Ascending aorta (tissue), 2 donors: ENCODE data around the gene ZNF232. TPM values are rescaled to one million over a fixed set of nuclear protein-coding genes. Genes with fewer than 3 reads are reported as not detected.

ENCODE experiments used
- DNase-seq, 2 donors: peaks; one replicate each; pipeline ENCODE4 v3.0.0-alpha.2; 2019; ENCODE audit warnings: low spot score in 2 of 2
- H3K27ac ChIP-seq, 2 donors: fragments of 200-600 bp; sonication (generic); one replicate each; pipeline ENCODE4 v1.5.1; 2016 to 2017; ENCODE audit warnings: mild to moderate bottlenecking in 1 of 2
- H3K27me3 ChIP-seq: fragments of 200-600 bp; sonication (generic); one replicate; pipeline ENCODE4 v1.5.1; 2017
- H3K36me3 ChIP-seq, 2 donors: fragments of 200-600 bp; sonication (generic); one replicate each; pipeline ENCODE4 v1.5.1; 2016
- H3K4me1 ChIP-seq, 2 donors: fragments of 200-600 bp; sonication (generic); one replicate each; pipeline ENCODE4 v1.5.1; 2016 to 2017; ENCODE audit warnings: mild to moderate bottlenecking in 1 of 2
- H3K4me3 ChIP-seq, 2 donors: fragments of 200-600 bp; sonication (generic); one replicate each; pipeline ENCODE4 v1.5.1; 2016 to 2017; ENCODE audit warnings: mild to moderate bottlenecking in 1 of 2
- H3K9me3 ChIP-seq, 2 donors: fragments of 200-600 bp; sonication (generic); one replicate each; pipeline ENCODE4 v1.5.1; 2016
- intact Hi-C: fragments of 100-400 bp; cut with DNase I; formaldehyde crosslinking; loops from one replicate; pipeline ENCODE4 v1.15.1; 2023
- total RNA-seq: library from RNA; depleted of rRNA; stranded (reverse); fragments of >200 nt; gene quantifications from one replicate; pipeline ENCODE4 v1.1.0, GENCODE V29; 2016
- TF ChIP-seq, protein P1 (sequence below), 3 experiments: fragments of 200-600 bp in 2 of 3; fragments of 450-650 bp in 1 of 3; sonication (generic) in 2 of 3; IDR thresholded peaks; one replicate each; pipeline ENCODE4 v1.5.1; 2016 to 2019; ENCODE audit warnings: antibody characterized with exemption in 3 of 3, mild to moderate bottlenecking in 1 of 3, moderate library complexity in 1 of 3

Gene ZNF232
- total RNA-seq, 1 donor from 2014 or later, result 2.3 TPM

DNA sequence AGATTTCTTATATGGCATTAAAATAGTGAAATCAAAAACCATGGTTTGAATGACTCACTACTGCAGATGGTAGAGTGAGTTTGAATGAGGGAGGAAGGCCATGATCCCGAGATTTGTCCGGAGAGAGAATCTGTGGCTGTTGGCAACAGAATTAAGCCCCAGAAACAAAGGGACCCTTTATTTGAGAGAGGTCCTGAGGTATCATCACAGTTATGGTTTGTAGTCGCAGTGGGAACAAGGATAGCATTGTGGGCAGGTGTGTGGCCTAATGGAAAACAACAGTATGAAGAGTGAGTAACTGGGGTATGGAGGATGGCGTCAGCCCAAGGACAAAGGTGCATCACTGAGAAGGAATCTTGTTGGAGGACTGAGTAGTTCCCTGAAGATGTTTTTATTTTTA is 42.0 kb downstream of the ZNF232 start:
- TF ChIP-seq, protein P1, sequence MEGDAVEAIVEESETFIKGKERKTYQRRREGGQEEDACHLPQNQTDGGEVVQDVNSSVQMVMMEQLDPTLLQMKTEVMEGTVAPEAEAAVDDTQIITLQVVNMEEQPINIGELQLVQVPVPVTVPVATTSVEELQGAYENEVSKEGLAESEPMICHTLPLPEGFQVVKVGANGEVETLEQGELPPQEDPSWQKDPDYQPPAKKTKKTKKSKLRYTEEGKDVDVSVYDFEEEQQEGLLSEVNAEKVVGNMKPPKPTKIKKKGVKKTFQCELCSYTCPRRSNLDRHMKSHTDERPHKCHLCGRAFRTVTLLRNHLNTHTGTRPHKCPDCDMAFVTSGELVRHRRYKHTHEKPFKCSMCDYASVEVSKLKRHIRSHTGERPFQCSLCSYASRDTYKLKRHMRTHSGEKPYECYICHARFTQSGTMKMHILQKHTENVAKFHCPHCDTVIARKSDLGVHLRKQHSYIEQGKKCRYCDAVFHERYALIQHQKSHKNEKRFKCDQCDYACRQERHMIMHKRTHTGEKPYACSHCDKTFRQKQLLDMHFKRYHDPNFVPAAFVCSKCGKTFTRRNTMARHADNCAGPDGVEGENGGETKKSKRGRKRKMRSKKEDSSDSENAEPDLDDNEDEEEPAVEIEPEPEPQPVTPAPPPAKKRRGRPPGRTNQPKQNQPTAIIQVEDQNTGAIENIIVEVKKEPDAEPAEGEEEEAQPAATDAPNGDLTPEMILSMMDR (IDR thresholded peaks at IDR 0.05), result no peak
- H3K4me1 ChIP-seq, result no peaks in the 10 kb centered on the region
- no peak for DNase-seq
- no peaks in the 10 kb centered on the region for H3K36me3 ChIP-seq
- intact Hi-C loops, result no loop called here
- no peak overlapping the region for H3K27ac ChIP-seq
- H3K9me3 ChIP-seq, result no peaks in the 10 kb centered on the region
- H3K27me3 ChIP-seq, result no peaks in the 10 kb centered on the region
- no peak overlapping the region for H3K4me3 ChIP-seq

DNA sequence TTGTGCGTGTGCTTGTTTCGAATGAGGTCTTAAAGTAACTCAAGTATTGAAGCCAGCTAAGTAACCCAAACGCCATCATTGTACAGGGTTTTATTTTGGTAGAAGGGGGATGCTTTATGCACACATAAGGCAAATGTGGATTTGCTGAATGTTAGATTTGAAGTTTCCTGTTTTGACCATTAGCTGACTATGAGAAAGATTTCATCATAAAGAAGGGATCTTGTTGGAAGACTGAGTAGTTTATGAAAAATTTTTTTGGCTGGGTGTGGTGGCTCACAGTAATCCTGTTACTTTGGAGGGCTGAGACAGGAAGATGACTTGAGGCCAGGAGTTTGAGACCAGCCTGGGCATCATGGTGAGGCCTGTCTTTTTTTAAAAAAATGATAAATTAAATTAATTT is 43.4 kb downstream of the ZNF232 start:
- Histone ChIP-seq H3K36me3 (no peaks in the 10 kb centered on the region), H3K27ac (no peak overlapping the region), H3K4me3 (no peak overlapping the region), H3K9me3 (no peaks in the 10 kb centered on the region), H3K4me1 (no peaks in the 10 kb centered on the region), H3K27me3 (no peaks in the 10 kb centered on the region)
- intact Hi-C loops, result no loop called here
- DNase-seq, result no peak
- TF ChIP-seq, protein P1 (IDR thresholded peaks at IDR 0.05), result no peak

DNA sequence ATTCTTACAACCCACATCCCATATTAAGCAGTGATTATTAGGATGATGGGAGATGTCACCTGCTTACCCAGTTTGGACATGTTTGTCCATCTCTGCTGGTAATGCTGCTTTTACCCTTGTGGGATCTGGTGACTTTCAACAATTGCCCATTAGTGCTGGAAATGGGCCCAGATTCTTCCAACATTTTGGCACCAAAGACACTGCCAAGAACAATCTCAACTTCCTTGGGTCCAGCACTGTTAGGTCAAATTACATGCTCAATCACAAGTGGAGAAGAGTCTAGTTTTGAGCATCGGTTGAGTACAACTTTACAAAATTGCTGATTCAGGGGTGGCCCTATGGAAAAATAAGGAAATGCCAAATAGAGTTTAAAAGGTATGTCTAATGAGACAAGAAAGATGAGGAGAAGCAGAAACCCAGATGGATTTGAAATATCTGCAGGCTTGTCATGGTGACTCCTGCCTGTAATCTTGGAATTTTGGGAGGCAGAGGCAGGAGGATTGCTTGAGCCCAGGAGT is 46.4 kb downstream of the ZNF232 start:
- DNase-seq, result no peak
- H3K4me3 ChIP-seq, result no peak overlapping the region
- H3K36me3 ChIP-seq, result no peaks in the 10 kb centered on the region
- no peak overlapping the region for H3K27ac ChIP-seq
- H3K9me3 ChIP-seq, result no peaks in the 10 kb centered on the region
- TF ChIP-seq, protein P1 (IDR thresholded peaks at IDR 0.05), result no peak
- H3K4me1 ChIP-seq, result no peaks in the 10 kb centered on the region
- intact Hi-C loops, result no loop called here
- H3K27me3 ChIP-seq, result no peaks in the 10 kb centered on the region

Other genes with a start within 250 kb of the ZNF232 start
- gene C17orf107, start 212.3 kb downstream of the ZNF232 start, total RNA-seq, result not detected
- not detected for gene CHRNE, start 208.8 kb downstream of the ZNF232 start, total RNA-seq
- gene GP1BA, start 179.6 kb downstream of the ZNF232 start, total RNA-seq, result not detected
- gene SLC25A11, start 171.8 kb downstream of the ZNF232 start, total RNA-seq, result 56.2 TPM
- 164 TPM for gene RNF167, start 171.6 kb downstream of the ZNF232 start, total RNA-seq
- 1,046 TPM for gene PFN1, start 163.3 kb downstream of the ZNF232 start, total RNA-seq
- gene ENO3, start 160.8 kb downstream of the ZNF232 start, total RNA-seq, result not detected
- 4.9 TPM for gene SPAG7, start 144.1 kb downstream of the ZNF232 start, total RNA-seq
- 72.1 TPM for gene CAMTA2, start 124.2 kb downstream of the ZNF232 start, total RNA-seq
- not detected for gene INCA1, start 114.4 kb downstream of the ZNF232 start, total RNA-seq
- gene KIF1C, start 113.9 kb downstream of the ZNF232 start, total RNA-seq, result 94.0 TPM
- not detected for gene SLC52A1, start 76.5 kb downstream of the ZNF232 start, total RNA-seq
- gene ZFP3, start 33.4 kb downstream of the ZNF232 start, total RNA-seq, result 0.21 TPM
- gene USP6, start 4.2 kb upstream of the ZNF232 start, total RNA-seq, result 0.11 TPM
- 0.21 TPM for gene ZNF594, start 80.0 kb upstream of the ZNF232 start, total RNA-seq
- gene SCIMP, start 123.0 kb upstream of the ZNF232 start, total RNA-seq, result 0.21 TPM
- 9.3 TPM for gene RABEP1, start 170.4 kb upstream of the ZNF232 start, total RNA-seq